HG03066 (cell line): ENCODE results near the gene DIP2A.
"Not testable (repeated sequence)": the region's sequence is repeated elsewhere in the genome, so short reads cannot be mapped to it uniquely, and the experiment has no call there.

Experiments
- ATAC-seq: cut with Tn5 transposase; IDR thresholded peaks from one replicate; pipeline ENCODE4 v1.9.1; 2021; ENCODE audit warnings: low read depth; ENCODE audit not compliant: unreplicated experiment

Gene DIP2A

GRCh38 chr21:46424039-46424591, 34.6 kb upstream of the DIP2A start:
- no peak for ATAC-seq

DNA sequence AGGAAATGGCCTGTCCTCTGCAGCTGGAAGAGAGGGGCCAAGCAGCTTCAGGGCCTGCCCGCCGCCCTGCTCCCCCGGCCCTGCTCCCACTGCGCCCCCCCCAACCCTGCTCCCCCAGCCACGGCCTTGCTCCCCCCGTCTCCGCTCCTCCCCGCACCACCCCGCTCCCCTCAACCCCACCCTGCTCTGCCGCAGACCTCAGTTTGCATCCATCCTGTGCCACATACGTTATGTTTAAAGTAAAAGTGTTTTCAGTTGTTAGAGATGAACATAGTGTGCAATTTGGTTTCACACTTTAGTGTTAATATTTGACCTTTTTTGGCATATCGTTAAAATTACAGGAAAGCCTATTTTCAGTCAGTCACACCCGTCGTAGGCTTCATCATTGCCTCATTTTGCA, 34.1 kb upstream of the DIP2A start:
- no peak for ATAC-seq

DNA sequence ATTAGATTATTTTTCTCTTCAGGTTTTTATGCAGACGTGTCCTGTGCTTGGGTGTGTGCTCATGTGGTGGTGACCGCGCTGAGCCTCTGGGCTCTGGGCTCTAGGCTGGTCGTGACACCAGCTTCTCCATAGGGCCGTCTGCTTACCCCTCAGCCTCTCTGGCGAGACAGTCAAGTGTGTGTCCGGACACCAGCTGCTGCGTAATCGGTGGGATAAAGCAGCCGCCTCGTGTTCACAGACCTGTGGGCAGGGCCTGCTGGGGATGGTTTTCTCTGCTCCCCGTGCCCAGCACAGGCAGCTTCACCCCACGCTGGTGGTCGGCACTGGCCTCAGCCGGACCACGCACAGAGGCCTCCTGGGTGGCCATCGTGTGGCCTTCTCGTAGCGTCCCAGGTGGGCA, 33.6 kb upstream of the DIP2A start:
- no peak for ATAC-seq

- ATAC-seq, result no peak
These were observed 33.1 kb upstream of the DIP2A start for GRCh38 chr21:46425571-46425970.

- no peak for ATAC-seq
These were observed 32.2 kb upstream of the DIP2A start for GRCh38 chr21:46426313-46427046.

- ATAC-seq, result no peak
These were observed 31.2 kb upstream of the DIP2A start for GRCh38 chr21:46427516-46427915.

- no peak for ATAC-seq
These were observed 30.4 kb upstream of the DIP2A start for GRCh38 chr21:46428286-46428685.

DNA sequence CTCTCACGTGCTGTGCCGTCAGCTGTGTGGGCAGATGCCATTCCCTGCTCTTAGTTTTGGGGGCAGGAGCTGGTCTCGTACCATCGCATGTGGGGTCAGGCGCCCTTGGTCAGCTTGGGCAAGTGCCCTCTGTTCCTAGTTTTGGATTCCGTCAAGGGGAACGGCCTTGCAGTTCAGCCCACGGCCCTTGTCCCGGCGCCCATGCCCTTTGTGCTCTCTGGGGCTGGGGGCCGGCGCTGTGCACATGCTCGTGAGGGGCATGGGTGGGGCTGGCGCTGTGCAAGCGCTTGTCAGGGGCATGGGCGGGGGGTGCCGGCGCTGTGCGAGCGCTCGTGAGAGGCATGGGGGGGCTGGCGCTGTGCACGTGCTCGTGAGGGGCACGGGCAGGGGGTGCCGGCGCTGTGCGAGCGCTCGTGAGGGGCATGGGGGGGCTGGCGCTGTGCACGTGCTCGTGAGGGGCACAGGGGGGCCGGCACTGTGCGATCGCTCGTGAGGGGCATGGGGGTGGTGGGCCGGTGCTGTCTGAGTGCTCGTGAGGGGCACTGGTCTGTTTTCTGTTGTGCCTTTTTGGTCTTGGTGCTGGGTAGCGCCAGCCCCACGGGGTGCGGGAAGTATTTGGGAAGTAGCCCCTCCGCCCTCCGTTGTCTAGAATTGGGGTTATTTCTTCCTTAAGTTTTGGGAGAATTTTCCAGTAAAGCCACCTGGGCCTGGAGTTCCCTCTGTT, 29.5 kb upstream of the DIP2A start:
- no peak for ATAC-seq

DNA sequence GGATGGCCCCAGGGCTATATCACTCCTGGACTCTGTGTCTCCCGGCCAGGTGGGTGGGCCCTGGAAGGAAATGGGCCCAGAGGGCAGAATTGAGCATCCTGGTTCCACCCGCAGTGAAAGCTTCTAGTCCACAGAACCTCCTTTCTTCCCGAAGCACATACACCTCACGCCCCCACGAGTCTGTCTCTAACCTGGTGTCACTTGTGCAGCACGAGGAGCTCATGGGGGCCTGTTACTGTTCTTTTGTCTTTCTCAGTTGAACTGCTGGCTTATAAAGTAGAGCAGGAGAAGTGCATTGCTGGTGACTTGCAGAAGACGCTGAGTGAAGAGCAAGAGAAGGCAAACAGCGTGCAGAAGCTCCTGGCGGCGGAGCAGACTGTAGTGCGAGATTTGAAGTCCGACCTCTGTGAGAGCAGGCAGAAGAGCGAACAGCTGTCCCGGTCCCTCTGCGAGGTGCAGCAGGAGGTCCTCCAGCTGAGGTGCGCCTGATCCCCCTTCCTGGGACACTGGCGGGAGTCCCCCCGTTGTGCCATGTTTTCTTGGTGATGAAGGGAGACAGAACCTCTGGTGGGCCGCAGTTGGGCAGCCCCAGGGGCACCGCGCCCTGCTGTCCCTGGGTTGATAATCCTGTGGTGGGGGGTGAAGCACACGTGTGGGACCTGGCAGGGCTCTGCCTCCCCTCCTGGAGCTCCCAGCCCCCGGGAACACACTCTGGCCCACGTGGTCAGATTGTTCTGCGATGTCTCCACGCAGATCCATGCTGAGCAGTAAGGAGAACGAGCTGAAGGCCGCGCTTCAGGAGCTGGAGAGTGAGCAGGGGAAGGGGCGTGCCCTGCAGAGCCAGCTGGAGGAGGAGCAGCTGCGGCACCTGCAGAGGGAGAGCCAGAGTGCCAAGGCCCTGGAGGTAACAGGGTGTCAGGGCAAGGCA, 28.7 kb upstream of the DIP2A start:
- no peak for ATAC-seq

DNA sequence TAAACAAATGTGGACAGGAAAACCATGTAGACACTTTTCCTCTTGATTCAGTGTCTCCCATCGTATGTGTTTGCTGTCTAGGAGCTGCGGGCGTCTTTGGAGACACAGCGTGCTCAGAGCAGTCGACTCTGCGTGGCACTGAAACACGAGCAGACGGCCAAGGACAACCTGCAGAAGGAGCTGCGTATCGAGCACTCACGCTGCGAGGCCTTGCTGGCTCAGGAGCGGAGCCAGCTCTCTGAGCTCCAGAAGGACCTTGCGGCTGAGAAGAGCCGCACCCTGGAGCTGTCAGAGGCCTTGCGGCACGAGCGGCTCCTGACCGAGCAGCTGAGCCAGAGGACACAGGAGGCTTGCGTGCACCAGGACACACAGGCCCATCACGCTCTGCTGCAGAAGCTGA, 27.2 kb upstream of the DIP2A start:
- no peak for ATAC-seq

DNA sequence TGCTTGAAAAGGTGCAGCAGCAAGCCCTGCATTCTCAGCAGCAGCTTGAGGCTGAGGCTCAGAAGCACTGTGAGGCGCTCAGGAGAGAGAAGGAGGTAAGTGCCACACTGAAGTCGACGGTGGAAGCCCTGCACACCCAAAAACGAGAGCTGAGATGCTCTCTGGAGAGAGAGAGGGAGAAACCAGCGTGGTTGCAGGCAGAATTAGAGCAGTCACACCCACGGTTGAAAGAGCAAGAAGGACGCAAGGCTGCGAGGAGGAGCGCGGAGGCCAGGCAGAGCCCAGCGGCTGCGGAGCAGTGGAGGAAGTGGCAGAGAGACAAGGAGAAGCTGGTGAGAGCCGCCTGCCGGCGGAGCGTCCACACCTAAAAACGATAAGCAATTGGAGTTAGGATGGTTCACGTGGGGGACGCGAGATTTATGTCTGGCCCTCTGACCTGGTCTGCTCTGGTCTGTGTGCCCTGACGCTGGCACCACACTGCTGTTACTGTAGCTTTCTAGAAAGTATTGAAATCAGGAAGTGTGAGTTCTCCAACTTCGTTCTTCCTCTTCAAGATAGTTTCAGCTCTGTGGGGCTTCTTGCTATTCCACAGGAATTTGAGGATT, 26.7 kb upstream of the DIP2A start:
- no peak for ATAC-seq

GRCh38 chr21:46433116-46433515, 25.6 kb upstream of the DIP2A start:
- not testable (repeated sequence) for ATAC-seq

- no peak for ATAC-seq
These were observed 24.3 kb upstream of the DIP2A start for GRCh38 chr21:46434322-46434958.

- ATAC-seq, result no peak
These were observed 22.9 kb upstream of the DIP2A start for GRCh38 chr21:46435786-46436227.

GRCh38 chr21:46436621-46437020, 22.1 kb upstream of the DIP2A start:
- no peak for ATAC-seq

DNA sequence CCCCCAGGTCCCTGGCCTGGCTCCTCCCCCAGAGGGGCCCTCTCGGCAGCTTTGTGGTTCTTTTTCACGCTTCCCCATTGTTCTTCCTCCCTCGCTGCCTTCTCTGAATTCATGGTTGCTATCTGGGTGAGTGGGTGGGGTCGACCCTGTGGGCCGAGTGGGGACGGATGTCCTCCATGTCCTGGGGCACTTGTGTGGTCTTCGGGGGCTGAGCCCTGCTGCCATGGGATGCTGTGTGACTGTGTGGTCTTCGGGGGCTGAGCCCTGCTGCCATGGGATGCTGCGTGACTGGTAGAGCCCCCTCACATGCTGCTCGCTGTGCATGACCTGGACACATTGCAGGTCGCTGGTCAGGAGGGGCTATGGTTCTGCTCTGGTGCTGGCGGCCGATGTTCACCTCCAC, 21.6 kb upstream of the DIP2A start:
- ATAC-seq, result no peak

- ATAC-seq, result no peak
These were observed 21.2 kb upstream of the DIP2A start for GRCh38 chr21:46437511-46437910.

DNA sequence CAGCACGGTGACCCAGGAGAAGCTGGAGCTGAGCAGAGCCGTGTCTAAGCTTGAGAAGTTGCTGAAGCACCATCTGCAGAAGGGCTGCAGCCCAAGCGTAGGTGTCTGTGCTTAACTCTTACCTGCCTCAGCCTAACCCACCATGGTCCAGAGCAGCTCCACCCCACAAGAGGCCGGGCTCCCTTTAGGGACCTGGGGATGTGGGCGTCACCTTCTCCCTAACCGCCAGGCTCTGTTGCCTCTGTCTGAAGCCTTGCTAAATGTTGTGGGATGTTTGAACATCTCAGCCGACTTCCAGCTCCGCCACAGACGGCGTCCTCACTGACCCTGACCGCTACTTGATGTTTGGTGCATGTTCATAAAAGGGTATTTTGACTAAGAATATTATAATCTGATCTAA, 20.4 kb upstream of the DIP2A start:
- no peak for ATAC-seq

DNA sequence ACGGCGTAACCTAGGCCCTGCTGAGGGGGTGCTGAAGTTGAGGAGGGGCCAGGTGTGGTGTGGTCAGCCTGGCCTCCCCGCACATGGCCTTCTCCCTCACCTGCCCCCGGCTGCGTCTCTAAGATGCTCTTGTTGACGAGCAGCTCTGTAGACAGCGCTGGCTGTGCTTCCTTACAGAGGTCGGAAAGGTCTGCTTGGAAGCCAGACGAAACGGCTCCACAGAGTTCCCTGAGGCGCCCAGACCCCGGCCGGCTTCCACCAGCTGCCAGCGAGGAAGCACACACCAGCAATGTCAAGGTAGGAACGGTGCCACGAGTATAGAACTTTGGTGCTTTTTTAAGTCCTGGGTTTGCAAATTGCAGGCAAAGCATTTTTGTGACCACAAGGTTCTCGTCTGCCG, 18.8 kb upstream of the DIP2A start:
- no peak for ATAC-seq

DNA sequence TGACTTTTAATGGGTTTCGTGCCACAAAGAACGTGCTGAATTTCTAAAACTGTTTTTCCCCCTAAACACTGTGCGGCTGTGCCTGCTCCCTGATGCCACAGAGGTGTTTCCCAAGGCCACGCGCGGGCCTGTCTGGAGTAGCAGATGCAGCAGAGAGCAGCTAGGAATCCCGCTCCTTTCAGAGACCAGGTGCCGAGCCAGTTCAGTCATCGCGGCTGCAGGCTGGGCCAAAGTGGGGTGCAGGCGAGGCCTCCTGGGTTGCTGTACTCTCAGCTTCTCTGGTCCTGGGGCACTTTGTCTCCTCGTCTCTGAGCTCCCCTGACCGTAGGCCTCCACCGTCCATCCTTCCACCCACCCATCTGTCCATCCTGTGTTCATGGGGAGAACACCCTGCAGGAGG, 17.4 kb upstream of the DIP2A start:
- ATAC-seq, result no peak
